Esophagus muscularis mucosa (tissue), 4 donors: ENCODE data around the gene PTTG1IP. TPM values are rescaled to one million over a fixed set of nuclear protein-coding genes. Genes with fewer than 3 reads are reported as not detected.

Experiments used
- DNase-seq: peaks from one replicate; pipeline ENCODE4 v3.0.0-alpha.2; 2017; ENCODE audit errors: extremely low spot score
- H3K27ac ChIP-seq, 4 donors: fragments of 200-600 bp; sonication (generic); replicated peaks in 1 of 4; 1 replicate in 3 of 4; 2 replicates in 1 of 4; pipeline ENCODE4 v1.5.1; 2016 to 2019; ENCODE audit warnings: mild to moderate bottlenecking in 1 of 4
- H3K27me3 ChIP-seq, 4 donors: fragments of 200-600 bp; sonication (generic); one replicate each; pipeline versions ENCODE4 v1.5.1 to v1.6.0; 2016 to 2019
- H3K36me3 ChIP-seq, 4 donors: fragments of 200-600 bp; sonication (generic); one replicate each; pipeline ENCODE4 v1.5.1; 2016 to 2019
- H3K4me1 ChIP-seq, 4 donors: fragments of 200-600 bp; sonication (generic); one replicate each; pipeline ENCODE4 v1.5.1; 2016 to 2019
- H3K4me3 ChIP-seq, 4 donors: fragments of 200-600 bp; sonication (generic); 1 replicate in 2 of 4; 2 replicates in 2 of 4; pipeline ENCODE4 v1.5.1; 2016 to 2019; ENCODE audit warnings: mild to moderate bottlenecking in 4 of 4, moderate library complexity in 1 of 4
- H3K9me3 ChIP-seq, 4 donors: fragments of 200-600 bp; sonication (generic); 1 replicate in 3 of 4; 2 replicates in 1 of 4; pipeline ENCODE4 v1.5.1; 2016 to 2019
- CTCF ChIP-seq, 3 experiments: fragments of 200-600 bp in 2 of 3; fragments of 450-650 bp in 1 of 3; sonication (generic) in 2 of 3; IDR thresholded peaks; one replicate each; pipeline ENCODE4 v1.5.1; 2017 to 2019; ENCODE audit warnings: antibody characterized with exemption in 3 of 3, mild to moderate bottlenecking in 2 of 3, moderate library complexity in 1 of 3
- EP300 ChIP-seq: sonication (generic); formaldehyde crosslinking; IDR thresholded peaks from one replicate; pipeline ENCODE4 v1.6.1; 2017; ENCODE audit warnings: antibody characterized with exemption
- POLR2A ChIP-seq: fragments of 450-650 bp; IDR thresholded peaks from one replicate; pipeline ENCODE4 v1.6.1; 2017; ENCODE audit warnings: antibody characterized with exemption, moderate library complexity, mild to moderate bottlenecking, low read depth
- POLR2AphosphoS5 ChIP-seq, 2 donors: sonication (generic); formaldehyde crosslinking; IDR thresholded peaks; one replicate each; pipeline ENCODE4 v1.6.1; 2017; ENCODE audit warnings: antibody characterized with exemption in 2 of 2
- WGBS: methylation state at CpG from one replicate; pipeline ENCODE4 v1.1.5; 2018; 5-methylcytosine and 5-hydroxymethylcytosine counted together
- intact Hi-C: fragments of 100-400 bp; cut with DNase I; formaldehyde crosslinking; loops from one replicate; pipeline ENCODE4 v1.15.1; 2023
- total RNA-seq, 4 donors: library from RNA; depleted of rRNA; stranded (reverse); fragments of >200 nt; gene quantifications; one replicate each; pipeline versions ENCODE4 v1.1.0 to v1.2.1, GENCODE V29; 2016

PTTG1IP gene
- total RNA-seq, 4 donors from 2014 or later = 222 to 382 (median 302) TPM

DNA sequence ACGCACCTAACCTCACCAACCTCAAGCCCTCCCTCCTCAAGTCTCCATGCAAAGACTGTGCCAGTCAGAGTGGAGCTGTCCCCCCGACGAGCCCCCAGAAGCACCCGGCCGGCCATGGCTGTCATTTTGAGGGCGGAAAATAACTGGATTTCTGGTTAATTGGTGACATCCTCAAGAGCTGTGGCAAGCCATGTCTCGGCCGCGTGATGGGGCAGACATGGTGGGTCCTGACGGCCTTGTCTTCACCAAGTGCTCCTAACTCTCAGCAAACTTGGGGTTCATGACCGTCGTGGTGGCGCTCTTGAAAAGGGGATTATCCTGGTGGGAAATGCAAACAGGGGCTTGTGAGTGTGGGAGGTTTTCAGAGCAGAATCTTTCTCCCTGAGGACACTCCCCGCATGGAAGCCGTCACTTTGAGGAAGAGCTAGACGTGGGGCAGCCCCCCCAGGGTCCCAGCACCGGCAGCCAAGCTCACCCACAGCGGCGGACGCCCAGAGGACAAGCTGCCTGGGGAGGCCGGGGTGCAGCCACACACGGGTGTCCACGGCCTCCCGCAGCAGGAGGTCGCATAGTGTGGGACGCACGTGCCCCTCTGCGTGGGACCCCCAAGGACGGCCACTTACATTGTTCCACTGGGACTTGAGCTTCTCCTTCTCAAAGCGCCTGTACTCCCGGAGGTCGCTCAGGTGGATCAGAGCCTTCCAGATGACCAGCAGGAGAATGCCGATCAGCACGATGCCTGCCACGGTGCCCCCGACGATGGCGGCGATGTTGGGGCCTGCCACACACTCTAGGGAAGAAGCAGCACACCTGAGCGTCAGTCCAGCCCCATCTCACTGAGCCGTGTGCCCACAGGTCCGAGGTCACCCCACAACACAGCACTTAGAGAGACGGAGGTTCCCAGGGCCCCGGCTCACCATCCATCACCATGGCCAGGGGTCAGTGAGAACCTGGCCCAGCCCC lies 12.9 kb upstream of the PTTG1IP start:
- H3K4me3 ChIP-seq = no peak overlapping the region
- intact Hi-C loops = no loop called here
- WGBS = 87% methylated on average over 19 of the region's 44 CpGs
- DNase-seq = no peak
- TF ChIP-seq CTCF (IDR thresholded peaks at IDR 0.05) (no peak), EP300 (no peak), POLR2AphosphoS5 (IDR thresholded peaks at IDR 0.05) (no peak), POLR2A (no peak)
- H3K36me3 ChIP-seq = no peaks in the 10 kb centered on the region
- peaks cover 0 to 4% (median 2%) of the 10 kb centered on the region in 4 donors for H3K4me1 ChIP-seq
- no peak overlapping the region for H3K27ac ChIP-seq
- peaks cover 0 to 28% (median 0%) of the 10 kb centered on the region in 4 donors for H3K27me3 ChIP-seq
- H3K9me3 ChIP-seq = no peaks in the 10 kb centered on the region

DNA sequence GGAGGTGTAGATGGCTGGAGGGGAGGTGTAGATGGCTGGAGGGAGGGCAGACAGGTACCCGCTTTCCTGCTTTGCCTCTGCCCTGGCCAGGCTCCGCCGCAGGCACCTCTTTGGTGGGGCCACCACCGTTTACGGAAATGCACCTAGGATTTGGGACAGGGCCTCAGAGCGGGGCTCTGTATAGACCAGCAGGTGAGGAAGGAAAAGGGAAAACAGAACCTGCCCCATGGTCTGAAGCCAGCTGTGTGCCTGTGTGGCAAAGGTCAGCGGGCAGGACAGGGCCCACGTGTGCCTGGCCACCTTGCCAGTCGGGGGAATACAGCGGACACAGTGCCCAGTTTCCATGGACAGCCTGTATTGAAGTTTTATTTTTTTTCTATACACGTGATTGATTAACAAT lies 12.1 kb upstream of the PTTG1IP start:
- TF ChIP-seq EP300 (no peak), POLR2A (no peak), CTCF (IDR thresholded peaks at IDR 0.05) (no peak), POLR2AphosphoS5 (IDR thresholded peaks at IDR 0.05) (no peak)
- Histone ChIP-seq H3K4me3 (no peak overlapping the region), H3K36me3 (no peaks in the 10 kb centered on the region), H3K4me1 (peaks cover 0 to 7% (median 6%) of the 10 kb centered on the region in 4 donors), H3K27me3 (peaks cover 0 to 20% (median 0%) of the 10 kb centered on the region in 4 donors), H3K27ac (no peak overlapping the region), H3K9me3 (no peaks in the 10 kb centered on the region)
- WGBS = 77% methylated on average over 11 of the region's 11 CpGs
- no peak for DNase-seq
- intact Hi-C loops = no loop called here

- intact Hi-C loops = no loop called here
- no peaks in the 10 kb centered on the region for H3K9me3 ChIP-seq
- DNase-seq = no peak
- H3K4me3 ChIP-seq = no peak overlapping the region
- H3K27me3 ChIP-seq = peaks cover 0 to 11% (median 0%) of the 10 kb centered on the region in 4 donors
- H3K27ac ChIP-seq = no peak overlapping the region
- peaks cover 0 to 12% (median 6%) of the 10 kb centered on the region in 4 donors for H3K4me1 ChIP-seq
- WGBS = 75% methylated on average over 6 of the region's 7 CpGs
- no peaks in the 10 kb centered on the region for H3K36me3 ChIP-seq
- TF ChIP-seq POLR2A = no peak
- TF ChIP-seq POLR2AphosphoS5 (IDR thresholded peaks at IDR 0.05) = no peak
- TF ChIP-seq CTCF (IDR thresholded peaks at IDR 0.05) = no peak
- TF ChIP-seq EP300 = no peak
Observed at GRCh38 chr21:44884097-44884496, 10.6 kb upstream of the PTTG1IP start.

GRCh38 chr21:44883250-44883649 lies 9.8 kb upstream of the PTTG1IP start:
- Histone ChIP-seq H3K4me1 (peaks cover 0 to 12% (median 6%) of the 10 kb centered on the region in 4 donors), H3K36me3 (no peaks in the 10 kb centered on the region), H3K9me3 (no peaks in the 10 kb centered on the region), H3K27ac (no peak overlapping the region), H3K27me3 (peaks cover 0 to 4% (median 0%) of the 10 kb centered on the region in 4 donors), H3K4me3 (no peak overlapping the region)
- TF ChIP-seq CTCF (IDR thresholded peaks at IDR 0.05) = no peak
- no peak for TF ChIP-seq POLR2AphosphoS5 (IDR thresholded peaks at IDR 0.05)
- TF ChIP-seq POLR2A = no peak
- TF ChIP-seq EP300 = no peak
- intact Hi-C loops = no loop called here
- no peak for DNase-seq
- 85% methylated on average over 8 of the region's 11 CpGs for WGBS
